HG03139 (cell line): ENCODE measurements around the gene MSH4.
"Not testable (repeated sequence)": the region's sequence is repeated elsewhere in the genome, so short reads cannot be mapped to it uniquely, and the experiment has no call there.

Source experiments
- ATAC-seq: cut with Tn5 transposase; IDR thresholded peaks from one replicate; pipeline ENCODE4 v1.9.1; 2021; ENCODE audit not compliant: unreplicated experiment

The MSH4 gene

GRCh38 chr1:75796376-75797272 lies at the start of gene MSH4:
TSS of gene MSH4 (plus strand) at chr1:75796882. CDS start at chr1:75796986, 104 bp downstream.
- no peak for ATAC-seq

- ATAC-seq, result not testable (repeated sequence)
These were observed 39.5 kb upstream of the MSH4 start for GRCh38 chr1:75757210-75757609.

- ATAC-seq, result not testable (repeated sequence)
These were observed 38.1 kb upstream of the MSH4 start for GRCh38 chr1:75758543-75758942.

GRCh38 chr1:75764057-75764655 lies 32.5 kb upstream of the MSH4 start:
- no peak for ATAC-seq

GRCh38 chr1:75765697-75766355 lies 30.9 kb upstream of the MSH4 start:
- ATAC-seq, result no peak

GRCh38 chr1:75768016-75768415 lies 28.7 kb upstream of the MSH4 start:
- no peak for ATAC-seq

- ATAC-seq, result no peak
These were observed 25.9 kb upstream of the MSH4 start for GRCh38 chr1:75770761-75771160.

- ATAC-seq, result no peak
These were observed 24.7 kb upstream of the MSH4 start for GRCh38 chr1:75771978-75772377.

GRCh38 chr1:75777812-75778211 lies 18.9 kb upstream of the MSH4 start:
- ATAC-seq, result not testable (repeated sequence)

- not testable (repeated sequence) for ATAC-seq
These were observed 18.0 kb upstream of the MSH4 start for GRCh38 chr1:75778694-75779093.

- not testable (repeated sequence) for ATAC-seq
These were observed 16.5 kb upstream of the MSH4 start for GRCh38 chr1:75780183-75780582.

GRCh38 chr1:75783920-75784319 lies 12.8 kb upstream of the MSH4 start:
- not testable (repeated sequence) for ATAC-seq

- ATAC-seq, result peak; percentile 19
These were observed 11.2 kb upstream of the MSH4 start for GRCh38 chr1:75785320-75785982.

- ATAC-seq, result peak; percentile 71
These were observed 10.5 kb upstream of the MSH4 start, which contains the start of gene RABGGTB for GRCh38 chr1:75785983-75786853. TSS of gene RABGGTB (plus strand) at chr1:75786256. CDS start at chr1:75786272, 16 bp downstream.

GRCh38 chr1:75786901-75787493 lies 9.7 kb upstream of the MSH4 start:
- no peak for ATAC-seq

- no peak for ATAC-seq
These were observed 9.2 kb upstream of the MSH4 start for GRCh38 chr1:75787524-75787923.

- no peak for ATAC-seq
These were observed 6.7 kb upstream of the MSH4 start for GRCh38 chr1:75789988-75790387.

GRCh38 chr1:75791022-75791421 lies 5.7 kb upstream of the MSH4 start:
- no peak for ATAC-seq

- no peak for ATAC-seq
These were observed 4.6 kb upstream of the MSH4 start for GRCh38 chr1:75792091-75792490.

GRCh38 chr1:75794382-75794781 lies 2.3 kb upstream of the MSH4 start:
- no peak for ATAC-seq
